ENCODE data around the gene MARCHF3.

- TF ChIP-seq EZH2 (IDR thresholded peaks at IDR 0.05; ENCODE audit: borderline replicate concordance, insufficient read depth, low read length, poor library complexity, severe bottlenecking) (no peak), CTCF (IDR thresholded peaks at IDR 0.05; ENCODE audit: poor library complexity, severe bottlenecking) (no peak), SMC3 (conservative IDR thresholded peaks at IDR 0.05; ENCODE audit: poor library complexity) (no peak), TAF1 (IDR thresholded peaks at IDR 0.05; ENCODE audit: low read depth) (no peak)
Measured at GRCh38 chr5:127027539-127027938, 2.8 kb downstream of the MARCHF3 start.

Measured in neural cell (in vitro differentiated cells).